Activated CD8-positive, alpha-beta T cell treated with anti-CD3 and anti-CD28 coated beads for 36 hours (primary cell): ENCODE results near the gene HECTD4. TPM values are rescaled to one million over a fixed set of nuclear protein-coding genes. Genes with fewer than 3 reads are reported as not detected.

Experiments used
- ATAC-seq: fragments of 200-7000 bp; cut with Tn5 transposase; one replicate; pipeline ENCODE4 v1.10.0; 2021; ENCODE audit warnings: mild to moderate bottlenecking, moderate library complexity
- CTCF ChIA-PET: fragments of 350-600 bp; sonication (Branson Sonifier 250); formaldehyde crosslinking; loops from one replicate; lab custom pipeline; 2021; ENCODE audit warnings: antibody characterized with exemption; lab: Charles Lee
- POLR2A ChIA-PET: fragments of 350-600 bp; sonication (Branson Sonifier 250); formaldehyde crosslinking; loops from one replicate; lab custom pipeline; 2021; ENCODE audit warnings: antibody characterized with exemption; lab: Charles Lee
- DNase-seq: peaks from one replicate; pipeline ENCODE4 v3.0.0-alpha.2; 2020
- H3K27ac Mint-ChIP-seq: one replicate; pipeline ENCODE4 v1.8.0; 2021; ENCODE audit warnings: mild to moderate bottlenecking, mixed read lengths
- H3K27me3 Mint-ChIP-seq: one replicate; pipeline ENCODE4 v1.8.0; 2021; ENCODE audit warnings: mixed read lengths
- H3K36me3 Mint-ChIP-seq: one replicate; pipeline ENCODE4 v1.8.0; 2021; ENCODE audit warnings: low read depth, mixed read lengths
- H3K4me1 Mint-ChIP-seq: one replicate; pipeline ENCODE4 v1.8.0; 2021; ENCODE audit warnings: low read depth, mixed read lengths
- H3K4me3 Mint-ChIP-seq: one replicate; pipeline ENCODE4 v1.8.0; 2021; ENCODE audit warnings: mild to moderate bottlenecking, moderate library complexity, mixed read lengths
- H3K9me3 Mint-ChIP-seq: one replicate; pipeline ENCODE4 v1.8.0; 2021; ENCODE audit warnings: mixed read lengths
- intact Hi-C: fragments of 100-400 bp; cut with micrococcal nuclease; formaldehyde crosslinking; loops from one replicate; pipeline ENCODE4 v1.10.0; 2022
- total RNA-seq, 2 experiments: library from RNA; stranded (reverse); gene quantifications; one replicate each; pipeline ENCODE4 v1.2.3, GENCODE V29; 2021
- TF ChIP-seq, protein P1 (sequence below): fragments of 200-600 bp; IDR thresholded peaks from one replicate; pipeline ENCODE4 v1.8.0; 2022; ENCODE audit warnings: antibody characterized with exemption, mild to moderate bottlenecking

The HECTD4 gene
- total RNA-seq, 2 experiments from 2014 or later = 18.2 to 22.6 TPM

DNA sequence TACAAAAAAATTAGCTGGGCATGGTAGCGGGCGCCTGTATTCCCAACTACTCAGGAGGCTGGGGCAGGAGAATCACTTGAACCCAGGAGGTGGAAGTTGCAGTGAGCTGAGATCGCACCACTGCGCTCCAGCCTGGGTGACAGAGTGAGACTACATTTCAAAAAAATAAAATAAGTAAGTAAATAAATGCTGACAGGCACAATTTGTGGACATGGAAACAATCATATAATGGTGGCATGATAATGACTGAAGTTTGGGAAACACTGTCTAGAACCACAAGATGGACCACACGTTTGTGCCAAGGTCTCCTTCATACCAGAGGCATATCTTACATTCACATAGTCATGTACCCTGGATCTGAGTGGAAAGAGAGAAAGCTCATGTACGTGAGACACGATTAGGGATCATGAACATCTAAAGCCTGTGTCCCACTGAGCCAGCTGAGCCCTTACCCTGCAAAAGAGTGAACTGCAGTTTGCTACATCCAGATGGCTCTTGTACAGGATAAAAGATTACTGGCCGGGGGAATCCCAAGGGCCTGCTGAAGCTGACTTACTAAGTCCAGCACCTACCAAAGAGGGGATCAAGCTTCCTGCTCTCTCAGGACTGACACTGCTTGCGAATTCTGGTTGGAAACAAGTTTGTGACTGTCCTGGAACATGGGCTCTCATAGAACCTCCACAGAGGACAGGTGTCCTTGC lies 194.0 kb downstream of the HECTD4 start:
- no peak overlapping the region for H3K4me3 Mint-ChIP-seq
- H3K27ac Mint-ChIP-seq = no peak overlapping the region
- TF ChIP-seq, protein P1, sequence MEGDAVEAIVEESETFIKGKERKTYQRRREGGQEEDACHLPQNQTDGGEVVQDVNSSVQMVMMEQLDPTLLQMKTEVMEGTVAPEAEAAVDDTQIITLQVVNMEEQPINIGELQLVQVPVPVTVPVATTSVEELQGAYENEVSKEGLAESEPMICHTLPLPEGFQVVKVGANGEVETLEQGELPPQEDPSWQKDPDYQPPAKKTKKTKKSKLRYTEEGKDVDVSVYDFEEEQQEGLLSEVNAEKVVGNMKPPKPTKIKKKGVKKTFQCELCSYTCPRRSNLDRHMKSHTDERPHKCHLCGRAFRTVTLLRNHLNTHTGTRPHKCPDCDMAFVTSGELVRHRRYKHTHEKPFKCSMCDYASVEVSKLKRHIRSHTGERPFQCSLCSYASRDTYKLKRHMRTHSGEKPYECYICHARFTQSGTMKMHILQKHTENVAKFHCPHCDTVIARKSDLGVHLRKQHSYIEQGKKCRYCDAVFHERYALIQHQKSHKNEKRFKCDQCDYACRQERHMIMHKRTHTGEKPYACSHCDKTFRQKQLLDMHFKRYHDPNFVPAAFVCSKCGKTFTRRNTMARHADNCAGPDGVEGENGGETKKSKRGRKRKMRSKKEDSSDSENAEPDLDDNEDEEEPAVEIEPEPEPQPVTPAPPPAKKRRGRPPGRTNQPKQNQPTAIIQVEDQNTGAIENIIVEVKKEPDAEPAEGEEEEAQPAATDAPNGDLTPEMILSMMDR = no peak
- intact Hi-C loops = no loop called here
- H3K4me1 Mint-ChIP-seq = peaks cover 7% of the 10 kb centered on the region
- DNase-seq (no peak), ATAC-seq (no peak)
- H3K9me3 Mint-ChIP-seq = no peaks in the 10 kb centered on the region
- ChIA-PET CTCF (interaction anchor here (2.9 kb wide), 1 partner anchor 10 kb away, joined by 13 read pairs; no protein-coding TSS in a partner anchor), POLR2A (no interaction called here)
- peaks cover 23% of the 10 kb centered on the region for H3K36me3 Mint-ChIP-seq
- no peaks in the 10 kb centered on the region for H3K27me3 Mint-ChIP-seq

DNA sequence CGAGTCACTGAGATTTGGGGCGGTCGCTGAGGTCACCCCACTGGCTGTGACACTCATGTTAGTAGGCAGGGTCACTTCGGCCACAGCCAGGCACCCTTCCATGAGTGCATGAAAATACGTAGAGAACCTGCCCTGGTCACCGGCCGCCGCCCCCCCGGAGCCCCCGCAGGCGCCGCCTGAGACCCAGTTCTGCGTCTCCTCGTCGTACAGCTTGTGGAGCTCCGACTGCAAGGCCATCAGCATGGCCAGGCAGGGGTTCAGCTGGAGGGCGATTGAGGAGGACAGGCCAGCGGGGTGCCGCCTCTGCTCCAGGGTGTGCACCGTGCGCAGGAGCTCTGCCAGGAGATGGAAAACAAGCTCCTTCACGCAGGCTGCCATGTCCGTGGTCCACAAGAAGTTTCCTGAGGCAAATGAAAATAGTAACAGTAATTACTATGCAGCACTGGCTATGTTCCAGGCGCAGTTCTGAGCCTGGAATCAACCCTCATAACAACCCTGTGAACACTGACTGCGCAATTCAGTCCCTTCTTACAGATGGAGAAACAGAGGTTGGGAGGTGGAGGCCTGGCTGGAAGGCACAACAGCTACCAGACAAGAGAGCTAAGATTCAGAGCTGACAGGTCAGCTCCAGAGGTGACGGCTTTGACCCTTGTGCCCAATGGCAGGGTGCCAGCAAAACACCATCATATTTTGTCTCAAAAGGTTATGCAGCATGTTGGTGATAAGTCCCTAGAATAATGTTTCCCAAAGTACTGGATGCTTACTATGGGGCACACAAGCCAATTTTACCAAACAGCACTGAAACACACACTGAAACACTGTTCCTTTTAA lies 196.9 kb downstream of the HECTD4 start:
- H3K36me3 Mint-ChIP-seq = peaks cover 13% of the 10 kb centered on the region
- TF ChIP-seq, protein P1 = no peak
- CTCF ChIA-PET = no interaction called here
- H3K9me3 Mint-ChIP-seq = no peaks in the 10 kb centered on the region
- POLR2A ChIA-PET = no interaction called here
- DNase-seq (no peak), ATAC-seq (no peak)
- peaks cover 21% of the 10 kb centered on the region for H3K4me1 Mint-ChIP-seq
- intact Hi-C loops = no loop called here
- no peaks in the 10 kb centered on the region for H3K27me3 Mint-ChIP-seq
- no peak overlapping the region for H3K27ac Mint-ChIP-seq
- H3K4me3 Mint-ChIP-seq = no peak overlapping the region

DNA sequence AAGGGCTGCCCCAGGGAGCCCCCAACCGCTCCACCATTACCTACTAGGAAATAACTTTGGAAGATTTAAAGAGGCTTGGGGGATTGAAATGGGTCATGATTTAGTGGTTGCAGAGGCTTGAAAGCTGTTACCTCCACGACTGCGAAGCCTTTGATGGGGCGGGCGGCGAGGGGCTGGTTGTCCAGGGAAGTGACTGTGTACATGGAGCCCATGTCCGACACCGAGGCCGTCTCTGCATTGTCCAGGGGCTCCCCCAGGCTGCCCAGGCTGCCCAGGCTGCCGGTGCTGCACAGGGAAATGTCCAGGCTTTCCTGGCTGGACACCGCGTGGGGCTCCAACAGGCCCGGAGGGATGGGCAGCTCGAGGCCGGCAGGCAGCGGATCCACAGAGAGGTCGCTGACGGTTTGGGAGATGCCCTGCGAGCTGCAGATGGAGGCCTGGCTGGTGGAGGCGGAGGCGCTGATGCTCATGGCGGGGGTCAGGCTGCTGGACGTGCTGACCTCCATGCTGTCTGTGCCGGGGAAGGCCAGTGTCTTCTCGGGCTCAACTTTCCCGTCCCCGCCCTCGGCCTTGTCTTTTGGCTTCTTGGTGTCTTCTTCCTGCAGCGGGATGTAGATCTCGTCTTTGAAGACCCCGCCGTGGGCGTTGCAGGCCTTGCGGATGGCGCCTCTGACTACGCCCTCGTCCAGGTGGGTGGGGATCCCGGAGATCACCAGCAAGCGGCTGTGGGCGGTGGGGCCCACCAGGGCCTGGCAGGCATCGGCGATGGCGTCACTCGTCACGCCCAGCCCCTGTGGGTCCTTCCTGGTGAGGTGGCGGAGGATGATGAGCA lies 198.0 kb downstream of the HECTD4 start:
- Mint-ChIP-seq H3K4me1 (peaks cover 21% of the 10 kb centered on the region), H3K27ac (no peak overlapping the region), H3K27me3 (no peaks in the 10 kb centered on the region), H3K4me3 (no peak overlapping the region), H3K9me3 (no peaks in the 10 kb centered on the region), H3K36me3 (peaks cover 12% of the 10 kb centered on the region)
- ATAC-seq (no peak), DNase-seq (no peak)
- ChIA-PET POLR2A (no interaction called here), CTCF (interaction anchor here (1.2 kb wide), 1 partner anchor 19 kb away, joined by 3 read pairs; no protein-coding TSS in a partner anchor)
- intact Hi-C loops = no loop called here
- TF ChIP-seq, protein P1 = no peak

DNA sequence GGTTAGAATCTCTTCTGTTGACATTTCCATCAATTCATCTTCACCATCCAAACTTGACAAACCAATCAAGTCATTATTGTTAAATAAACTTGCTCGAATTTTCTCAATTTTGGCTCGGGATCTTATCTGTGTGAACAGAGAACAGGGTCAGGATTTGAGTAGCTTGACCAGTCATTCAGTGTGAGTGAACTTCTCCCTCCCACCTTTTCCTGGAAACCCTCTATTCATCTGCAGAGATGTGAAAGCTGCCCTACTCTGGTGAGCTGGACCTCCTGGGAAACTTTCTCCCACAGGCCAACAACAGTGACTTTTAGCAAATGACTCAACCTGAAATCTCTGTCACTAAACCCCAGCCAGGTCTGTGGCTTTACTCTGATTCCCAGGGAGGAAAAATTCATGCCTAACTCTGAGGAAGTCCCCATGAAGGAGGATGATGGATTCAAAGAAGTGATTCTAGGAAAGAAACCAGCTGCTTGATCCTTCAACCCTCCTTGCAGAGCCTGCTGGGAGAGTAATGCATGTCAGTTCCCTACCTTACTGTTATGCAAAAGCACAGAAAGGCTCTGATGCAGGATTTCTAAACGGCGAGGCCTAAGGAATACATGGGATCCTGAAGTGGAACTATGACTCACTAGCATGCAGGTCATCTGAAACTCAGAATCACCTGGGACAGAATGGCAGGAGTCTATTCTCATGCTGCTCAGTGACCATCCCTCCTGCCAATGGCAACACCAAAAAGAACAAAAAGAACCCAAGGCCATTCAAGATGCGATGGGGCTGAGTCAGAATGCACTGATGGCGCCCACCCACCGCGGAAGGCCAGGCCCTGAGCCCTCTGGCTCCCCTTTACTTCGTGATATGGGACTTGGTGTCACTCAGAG lies 198.8 kb downstream of the HECTD4 start:
- no peak overlapping the region for H3K27ac Mint-ChIP-seq
- CTCF ChIA-PET = interaction anchor here (1.1 to 1.2 kb wide), 2 partner anchors 11 to 20 kb away, joined by 3 read pairs; no protein-coding TSS in a partner anchor
- TF ChIP-seq, protein P1 = no peak
- no peaks in the 10 kb centered on the region for H3K27me3 Mint-ChIP-seq
- intact Hi-C loops = no loop called here
- peaks cover 21% of the 10 kb centered on the region for H3K4me1 Mint-ChIP-seq
- ATAC-seq (peak; percentile 70), DNase-seq (peak; percentile 27)
- POLR2A ChIA-PET = no interaction called here
- H3K4me3 Mint-ChIP-seq = no peak overlapping the region
- no peaks in the 10 kb centered on the region for H3K9me3 Mint-ChIP-seq
- peaks cover 16% of the 10 kb centered on the region for H3K36me3 Mint-ChIP-seq
